K562 (cell line): ENCODE results near the gene PSMA5. TPM values are rescaled to one million over a fixed set of nuclear protein-coding genes. Genes with fewer than 3 reads are reported as not detected.

Experiments used
- HDAC8 ChIP-seq: fragments of 450-650 bp; IDR thresholded peaks from 2 replicates; pipeline ENCODE4 v1.6.1; 2016; ENCODE audit warnings: mild to moderate bottlenecking, missing genetic modification characterization, moderate library complexity, missing compliant biosample characterization
- IFI16 ChIP-seq: fragments of 250-450 bp; sonication (Bioruptor Pico); IDR thresholded peaks from 2 replicates; pipeline ENCODE4 v2.1.2; 2022; ENCODE audit warnings: mild to moderate bottlenecking, inconsistent platforms
- NFIC ChIP-seq: fragments of 450-650 bp; IDR thresholded peaks from 2 replicates; pipeline ENCODE4 v1.6.1; 2017; ENCODE audit warnings: mild to moderate bottlenecking, inconsistent platforms
- NR4A1 ChIP-seq, 2 experiments: fragments of 250-450 bp in 1 of 2; fragments of 450-650 bp in 1 of 2; sonication (Bioruptor Pico) in 1 of 2; IDR thresholded peaks; 2 replicates each; pipeline versions ENCODE4 v1.4.0 to v1.6.1; 2016 to 2020; ENCODE audit warnings: mild to moderate bottlenecking in 2 of 2, missing compliant biosample characterization in 1 of 2, missing genetic modification characterization in 1 of 2, moderate library complexity in 1 of 2
- polyA plus RNA-seq, 8 experiments: library from polyadenylated mRNA; depleted of rRNA in 4 of 8; stranded (reverse) in 5 of 8; unstranded in 3 of 8; fragments of >200 nt; fragmentation: Nextera tagmentation in 2 of 8; fragmentation: Illumina TruSeq in 1 of 8; extraction: Ambion mirVana in 2 of 8; extraction: Trizol in 1 of 8; gene quantifications; 2 replicates each; pipeline versions ENCODE4 v1.2.1 to v1.2.3, GENCODE V29; 2011 to 2014; ENCODE audit warnings: inconsistent platforms in 1 of 8, missing spikeins in 1 of 8
- total RNA-seq, 7 experiments: library from RNA; depleted of rRNA in 6 of 7; stranded (reverse); fragments of >200 nt in 6 of 7; fragmentation: Illumina TruSeq in 2 of 7; extraction: Trizol in 2 of 7; gene quantifications; 2 replicates each; pipeline versions ENCODE4 v1.2.1 to v1.2.3, GENCODE V29; 2011 to 2021; ENCODE audit warnings: low replicate concordance in 1 of 7
- TF ChIP-seq, protein P1 (sequence below): fragments of 200-800 bp; sonication (Bioruptor generic); IDR thresholded peaks from 2 replicates; pipeline ENCODE4 v1.6.1; 2016; ENCODE audit warnings: missing genetic modification characterization, missing compliant biosample characterization
- TF ChIP-seq, protein P2 (sequence below): fragments of 450-650 bp; formaldehyde crosslinking; IDR thresholded peaks from 2 replicates; pipeline ENCODE4 v1.4.0; 2020; ENCODE audit warnings: mild to moderate bottlenecking, mixed read lengths
- TF ChIP-seq, protein P3 (sequence below): fragments of 250-450 bp; sonication (Bioruptor Pico); IDR thresholded peaks from 2 replicates; pipeline ENCODE4 v1.5.0; 2020; ENCODE audit warnings: mild to moderate bottlenecking, borderline replicate concordance
- TF ChIP-seq, protein P4 (sequence below): fragments of 150-350 bp; IDR thresholded peaks from 2 replicates; pipeline ENCODE4 v1.6.1; 2014; ENCODE audit warnings: low read depth, mild to moderate bottlenecking, low read length, borderline replicate concordance
- TF ChIP-seq, protein P5 (sequence below), 2 experiments: IDR thresholded peaks; 2 replicates each; pipeline ENCODE4 v1.6.1; 2012; ENCODE audit warnings: improper control_type of control experiment in 2 of 2, low read depth in 2 of 2, low read length in 2 of 2, borderline replicate concordance in 1 of 2

Gene PSMA5
- total and polyA plus RNA-seq, 9 of the 15 experiments (the other 6 are each of a cell fraction or from before 2014, with no cell fraction given): 82.6 to 542 (median 287) TPM

DNA sequence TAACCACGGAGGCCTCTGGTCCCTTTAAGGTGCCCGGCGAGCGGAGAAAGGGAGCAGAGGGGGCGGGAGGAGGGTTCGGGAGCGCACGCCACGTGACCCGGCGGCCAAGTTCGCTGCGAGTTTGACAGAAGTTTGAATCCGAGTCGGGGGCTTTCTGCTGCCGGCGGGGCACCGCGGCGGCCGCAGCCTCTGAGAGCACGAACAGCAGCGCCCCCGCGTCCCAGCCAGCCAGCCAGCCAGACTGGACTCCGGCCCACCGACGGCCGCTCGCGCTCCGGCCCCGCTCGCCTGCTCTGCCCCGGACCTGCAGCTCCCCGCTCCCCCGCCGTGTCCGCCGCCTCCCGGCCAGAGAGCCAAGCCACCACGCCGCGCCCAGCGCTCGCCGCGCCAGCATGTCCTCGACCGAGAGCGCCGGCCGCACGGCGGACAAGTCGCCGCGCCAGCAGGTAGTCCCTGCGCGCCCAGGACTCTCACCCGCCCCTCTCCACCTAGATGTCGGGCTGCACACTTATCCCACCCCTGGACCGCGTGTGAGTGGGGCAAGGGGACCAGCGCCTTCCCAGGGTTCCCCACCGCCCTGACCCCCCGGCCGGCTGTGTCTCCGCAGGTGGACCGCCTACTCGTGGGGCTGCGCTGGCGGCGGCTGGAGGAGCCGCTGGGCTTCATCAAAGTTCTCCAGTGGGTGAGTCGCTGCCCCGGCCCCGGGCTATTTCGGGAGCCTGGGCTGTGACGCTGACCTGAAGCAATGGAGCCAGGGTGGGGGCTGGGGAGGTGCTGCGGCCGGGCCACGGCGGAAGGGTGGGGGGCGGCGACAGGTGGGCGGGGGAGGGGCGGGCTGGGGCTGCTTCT, 40.4 kb upstream of the PSMA5 start, which contains the start of gene SYPL2 (continued):
- TF ChIP-seq, protein P1, sequence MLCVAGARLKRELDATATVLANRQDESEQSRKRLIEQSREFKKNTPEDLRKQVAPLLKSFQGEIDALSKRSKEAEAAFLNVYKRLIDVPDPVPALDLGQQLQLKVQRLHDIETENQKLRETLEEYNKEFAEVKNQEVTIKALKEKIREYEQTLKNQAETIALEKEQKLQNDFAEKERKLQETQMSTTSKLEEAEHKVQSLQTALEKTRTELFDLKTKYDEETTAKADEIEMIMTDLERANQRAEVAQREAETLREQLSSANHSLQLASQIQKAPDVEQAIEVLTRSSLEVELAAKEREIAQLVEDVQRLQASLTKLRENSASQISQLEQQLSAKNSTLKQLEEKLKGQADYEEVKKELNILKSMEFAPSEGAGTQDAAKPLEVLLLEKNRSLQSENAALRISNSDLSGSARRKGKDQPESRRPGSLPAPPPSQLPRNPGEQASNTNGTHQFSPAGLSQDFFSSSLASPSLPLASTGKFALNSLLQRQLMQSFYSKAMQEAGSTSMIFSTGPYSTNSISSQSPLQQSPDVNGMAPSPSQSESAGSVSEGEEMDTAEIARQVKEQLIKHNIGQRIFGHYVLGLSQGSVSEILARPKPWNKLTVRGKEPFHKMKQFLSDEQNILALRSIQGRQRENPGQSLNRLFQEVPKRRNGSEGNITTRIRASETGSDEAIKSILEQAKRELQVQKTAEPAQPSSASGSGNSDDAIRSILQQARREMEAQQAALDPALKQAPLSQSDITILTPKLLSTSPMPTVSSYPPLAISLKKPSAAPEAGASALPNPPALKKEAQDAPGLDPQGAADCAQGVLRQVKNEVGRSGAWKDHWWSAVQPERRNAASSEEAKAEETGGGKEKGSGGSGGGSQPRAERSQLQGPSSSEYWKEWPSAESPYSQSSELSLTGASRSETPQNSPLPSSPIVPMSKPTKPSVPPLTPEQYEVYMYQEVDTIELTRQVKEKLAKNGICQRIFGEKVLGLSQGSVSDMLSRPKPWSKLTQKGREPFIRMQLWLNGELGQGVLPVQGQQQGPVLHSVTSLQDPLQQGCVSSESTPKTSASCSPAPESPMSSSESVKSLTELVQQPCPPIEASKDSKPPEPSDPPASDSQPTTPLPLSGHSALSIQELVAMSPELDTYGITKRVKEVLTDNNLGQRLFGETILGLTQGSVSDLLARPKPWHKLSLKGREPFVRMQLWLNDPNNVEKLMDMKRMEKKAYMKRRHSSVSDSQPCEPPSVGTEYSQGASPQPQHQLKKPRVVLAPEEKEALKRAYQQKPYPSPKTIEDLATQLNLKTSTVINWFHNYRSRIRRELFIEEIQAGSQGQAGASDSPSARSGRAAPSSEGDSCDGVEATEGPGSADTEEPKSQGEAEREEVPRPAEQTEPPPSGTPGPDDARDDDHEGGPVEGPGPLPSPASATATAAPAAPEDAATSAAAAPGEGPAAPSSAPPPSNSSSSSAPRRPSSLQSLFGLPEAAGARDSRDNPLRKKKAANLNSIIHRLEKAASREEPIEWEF (CRISPR knock-in tag): no peak
- TF ChIP-seq NR4A1 (CRISPR knock-in tag; IDR thresholded peaks at IDR 0.05): no peak
- TF ChIP-seq NR4A1 (tag; IDR thresholded peaks at IDR 0.05): no peak
- TF ChIP-seq, protein P2, sequence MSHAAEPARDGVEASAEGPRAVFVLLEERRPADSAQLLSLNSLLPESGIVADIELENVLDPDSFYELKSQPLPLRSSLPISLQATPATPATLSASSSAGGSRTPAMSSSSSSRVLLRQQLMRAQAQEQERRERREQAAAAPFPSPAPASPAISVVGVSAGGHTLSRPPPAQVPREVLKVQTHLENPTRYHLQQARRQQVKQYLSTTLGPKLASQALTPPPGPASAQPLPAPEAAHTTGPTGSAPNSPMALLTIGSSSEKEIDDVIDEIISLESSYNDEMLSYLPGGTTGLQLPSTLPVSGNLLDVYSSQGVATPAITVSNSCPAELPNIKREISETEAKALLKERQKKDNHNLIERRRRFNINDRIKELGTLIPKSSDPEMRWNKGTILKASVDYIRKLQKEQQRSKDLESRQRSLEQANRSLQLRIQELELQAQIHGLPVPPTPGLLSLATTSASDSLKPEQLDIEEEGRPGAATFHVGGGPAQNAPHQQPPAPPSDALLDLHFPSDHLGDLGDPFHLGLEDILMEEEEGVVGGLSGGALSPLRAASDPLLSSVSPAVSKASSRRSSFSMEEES (CRISPR knock-in tag): peak; percentile 62
- TF ChIP-seq IFI16 (CRISPR knock-in tag): no peak
- TF ChIP-seq HDAC8 (tag): no peak
- peak; percentile 47; the same call in 1 of the 2 replicates for TF ChIP-seq NFIC
- TF ChIP-seq, protein P3, sequence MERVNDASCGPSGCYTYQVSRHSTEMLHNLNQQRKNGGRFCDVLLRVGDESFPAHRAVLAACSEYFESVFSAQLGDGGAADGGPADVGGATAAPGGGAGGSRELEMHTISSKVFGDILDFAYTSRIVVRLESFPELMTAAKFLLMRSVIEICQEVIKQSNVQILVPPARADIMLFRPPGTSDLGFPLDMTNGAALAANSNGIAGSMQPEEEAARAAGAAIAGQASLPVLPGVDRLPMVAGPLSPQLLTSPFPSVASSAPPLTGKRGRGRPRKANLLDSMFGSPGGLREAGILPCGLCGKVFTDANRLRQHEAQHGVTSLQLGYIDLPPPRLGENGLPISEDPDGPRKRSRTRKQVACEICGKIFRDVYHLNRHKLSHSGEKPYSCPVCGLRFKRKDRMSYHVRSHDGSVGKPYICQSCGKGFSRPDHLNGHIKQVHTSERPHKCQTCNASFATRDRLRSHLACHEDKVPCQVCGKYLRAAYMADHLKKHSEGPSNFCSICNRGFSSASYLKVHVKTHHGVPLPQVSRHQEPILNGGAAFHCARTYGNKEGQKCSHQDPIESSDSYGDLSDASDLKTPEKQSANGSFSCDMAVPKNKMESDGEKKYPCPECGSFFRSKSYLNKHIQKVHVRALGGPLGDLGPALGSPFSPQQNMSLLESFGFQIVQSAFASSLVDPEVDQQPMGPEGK (CRISPR knock-in tag): no peak
- TF ChIP-seq, protein P4, sequence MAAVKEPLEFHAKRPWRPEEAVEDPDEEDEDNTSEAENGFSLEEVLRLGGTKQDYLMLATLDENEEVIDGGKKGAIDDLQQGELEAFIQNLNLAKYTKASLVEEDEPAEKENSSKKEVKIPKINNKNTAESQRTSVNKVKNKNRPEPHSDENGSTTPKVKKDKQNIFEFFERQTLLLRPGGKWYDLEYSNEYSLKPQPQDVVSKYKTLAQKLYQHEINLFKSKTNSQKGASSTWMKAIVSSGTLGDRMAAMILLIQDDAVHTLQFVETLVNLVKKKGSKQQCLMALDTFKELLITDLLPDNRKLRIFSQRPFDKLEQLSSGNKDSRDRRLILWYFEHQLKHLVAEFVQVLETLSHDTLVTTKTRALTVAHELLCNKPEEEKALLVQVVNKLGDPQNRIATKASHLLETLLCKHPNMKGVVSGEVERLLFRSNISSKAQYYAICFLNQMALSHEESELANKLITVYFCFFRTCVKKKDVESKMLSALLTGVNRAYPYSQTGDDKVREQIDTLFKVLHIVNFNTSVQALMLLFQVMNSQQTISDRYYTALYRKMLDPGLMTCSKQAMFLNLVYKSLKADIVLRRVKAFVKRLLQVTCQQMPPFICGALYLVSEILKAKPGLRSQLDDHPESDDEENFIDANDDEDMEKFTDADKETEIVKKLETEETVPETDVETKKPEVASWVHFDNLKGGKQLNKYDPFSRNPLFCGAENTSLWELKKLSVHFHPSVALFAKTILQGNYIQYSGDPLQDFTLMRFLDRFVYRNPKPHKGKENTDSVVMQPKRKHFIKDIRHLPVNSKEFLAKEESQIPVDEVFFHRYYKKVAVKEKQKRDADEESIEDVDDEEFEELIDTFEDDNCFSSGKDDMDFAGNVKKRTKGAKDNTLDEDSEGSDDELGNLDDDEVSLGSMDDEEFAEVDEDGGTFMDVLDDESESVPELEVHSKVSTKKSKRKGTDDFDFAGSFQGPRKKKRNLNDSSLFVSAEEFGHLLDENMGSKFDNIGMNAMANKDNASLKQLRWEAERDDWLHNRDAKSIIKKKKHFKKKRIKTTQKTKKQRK: no peak
- TF ChIP-seq, protein P5, sequence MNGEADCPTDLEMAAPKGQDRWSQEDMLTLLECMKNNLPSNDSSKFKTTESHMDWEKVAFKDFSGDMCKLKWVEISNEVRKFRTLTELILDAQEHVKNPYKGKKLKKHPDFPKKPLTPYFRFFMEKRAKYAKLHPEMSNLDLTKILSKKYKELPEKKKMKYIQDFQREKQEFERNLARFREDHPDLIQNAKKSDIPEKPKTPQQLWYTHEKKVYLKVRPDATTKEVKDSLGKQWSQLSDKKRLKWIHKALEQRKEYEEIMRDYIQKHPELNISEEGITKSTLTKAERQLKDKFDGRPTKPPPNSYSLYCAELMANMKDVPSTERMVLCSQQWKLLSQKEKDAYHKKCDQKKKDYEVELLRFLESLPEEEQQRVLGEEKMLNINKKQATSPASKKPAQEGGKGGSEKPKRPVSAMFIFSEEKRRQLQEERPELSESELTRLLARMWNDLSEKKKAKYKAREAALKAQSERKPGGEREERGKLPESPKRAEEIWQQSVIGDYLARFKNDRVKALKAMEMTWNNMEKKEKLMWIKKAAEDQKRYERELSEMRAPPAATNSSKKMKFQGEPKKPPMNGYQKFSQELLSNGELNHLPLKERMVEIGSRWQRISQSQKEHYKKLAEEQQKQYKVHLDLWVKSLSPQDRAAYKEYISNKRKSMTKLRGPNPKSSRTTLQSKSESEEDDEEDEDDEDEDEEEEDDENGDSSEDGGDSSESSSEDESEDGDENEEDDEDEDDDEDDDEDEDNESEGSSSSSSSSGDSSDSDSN (IDR thresholded peaks at IDR 0.05; ENCODE audit: borderline replicate concordance in 1 of 2, low read depth in 2 of 2, low read length in 2 of 2): peak; percentile 54 to 85; a peak in 2 of 4 replicates
